GM12878 (cell line): ENCODE data around the gene CLDN15. TPM values are rescaled to one million over a fixed set of nuclear protein-coding genes. Genes with fewer than 3 reads are reported as not detected.
A peak's percentile ranks its signal among the peaks of the same experiment; 100 is the strongest.

Source experiments
- ATAC-seq: fragments of 200-7000 bp; cut with Tn5 transposase; 3 replicates; pipeline ENCODE4 v1.9.1; 2020; ENCODE audit warnings: mild to moderate bottlenecking, moderate library complexity
- BruUV-seq: library from RNA; stranded (reverse); fragments of 400-500 nt; replicated peaks from 2 replicates; lab custom pipeline; 2021; lab: Mats Ljungman, UMichigan
- CTCF ChIA-PET: fragments of 300-600 bp; sonication (Branson Sonifier 250); formaldehyde crosslinking; extraction: SDS; loops from one replicate; lab custom pipeline; 2021; ENCODE audit warnings: inconsistent platforms; lab: Yijun Ruan, JAX
- POLR2A ChIA-PET: fragments of 350-600 bp; formaldehyde crosslinking; extraction: SDS; loops from one replicate; lab custom pipeline; 2021; ENCODE audit warnings: inconsistent platforms; lab: Charles Lee
- RAD21 ChIA-PET: fragments of 300-600 bp; sonication (Branson Sonifier 250); formaldehyde crosslinking; loops from one replicate; lab custom pipeline; 2023; ENCODE audit warnings: antibody characterized with exemption; ENCODE audit not compliant: unreplicated experiment; lab: Charles Lee
- SMC1A ChIA-PET: fragments of 300-600 bp; sonication (Branson Sonifier 250); formaldehyde crosslinking; loops from one replicate; lab custom pipeline; 2023; ENCODE audit not compliant: unreplicated experiment, uncharacterized antibody; lab: Charles Lee
- DNase-seq: peaks from one replicate; pipeline ENCODE4 v3.0.0-alpha.2; 2011; ENCODE audit warnings: low read depth, low spot score
- FAIRE-seq: peaks from 3 replicates; lab custom pipeline; 2011; peaks lifted over from hg19 to GRCh38; lab: Jason Lieb, UNC
- H2AFZ ChIP-seq: 2 replicates; pipeline ENCODE4 v1.6.0; 2011; ENCODE audit warnings: low read depth, low read length, control low read depth; ENCODE audit not compliant: control insufficient read depth
- H3K27ac ChIP-seq: 2 replicates; pipeline ENCODE4 v1.5.1; 2011; ENCODE audit warnings: control low read depth; ENCODE audit not compliant: control insufficient read depth, insufficient read depth
- H3K27me3 ChIP-seq, 2 experiments: replicated peaks in 1 of 2; 2 replicates each; pipeline versions ENCODE4 v1.6.0 to v1.6.1; 2011; ENCODE audit warnings: low read length in 1 of 2; ENCODE audit not compliant: control insufficient read depth in 2 of 2, insufficient read depth in 2 of 2
- H3K36me3 ChIP-seq, 2 experiments: 2 replicates each; pipeline ENCODE4 v1.5.1; 2011; ENCODE audit warnings: low read length in 1 of 2; ENCODE audit not compliant: control insufficient read depth in 2 of 2, insufficient read depth in 2 of 2
- H3K4me1 ChIP-seq: 2 replicates; pipeline ENCODE4 v1.6.1; 2011; ENCODE audit warnings: mild to moderate bottlenecking, low read length, moderate library complexity, mixed read lengths; ENCODE audit not compliant: control insufficient read depth, insufficient read depth
- H3K4me2 ChIP-seq: 2 replicates; pipeline ENCODE4 v1.6.0; 2011; ENCODE audit warnings: control low read depth; ENCODE audit not compliant: control insufficient read depth, insufficient read depth
- H3K4me3 ChIP-seq: fragments of 200-600 bp; sonication (generic); 2 replicates; pipeline ENCODE4 v1.5.1; 2016
- H3K79me2 ChIP-seq: 2 replicates; pipeline ENCODE4 v1.6.0; 2011; ENCODE audit warnings: low read length; ENCODE audit not compliant: control insufficient read depth, insufficient read depth
- H3K9ac ChIP-seq: 2 replicates; pipeline ENCODE4 v1.8.0; 2011; ENCODE audit warnings: low read length, control low read depth, mixed read lengths; ENCODE audit not compliant: control insufficient read depth, insufficient read depth
- H3K9me3 ChIP-seq: replicated peaks from 3 replicates; pipeline ENCODE4 v1.5.1; 2011; ENCODE audit warnings: mild to moderate bottlenecking, low read length; ENCODE audit not compliant: control insufficient read depth, insufficient read depth
- H4K20me1 ChIP-seq: 2 replicates; pipeline ENCODE4 v1.6.0; 2011; ENCODE audit not compliant: control insufficient read depth, insufficient read depth
- ASH2L ChIP-seq: fragments of 300-600, 200-600 bp; sonication (generic); IDR thresholded peaks from 2 replicates; pipeline ENCODE4 v1.6.1; 2017; ENCODE audit warnings: low read depth, mild to moderate bottlenecking, borderline replicate concordance
- BHLHE40 ChIP-seq, 2 experiments: fragments of 450-650 bp in 1 of 2; IDR thresholded peaks; 2 replicates each; pipeline ENCODE4 v1.6.1; 2011 to 2017; ENCODE audit warnings: low read depth in 2 of 2, borderline replicate concordance in 1 of 2, improper control_type of control experiment in 1 of 2, low read length in 1 of 2, mild to moderate bottlenecking in 1 of 2
- CBX5 ChIP-seq: sonication (generic); IDR thresholded peaks from 2 replicates; pipeline ENCODE4 v1.6.1; 2016; ENCODE audit warnings: low read depth, moderate library complexity, mild to moderate bottlenecking, inconsistent platforms
- KDM1A ChIP-seq: fragments of 200-600 bp; sonication (generic); IDR thresholded peaks from 2 replicates; pipeline ENCODE4 v1.6.1; 2016; ENCODE audit warnings: borderline replicate concordance
- TAF1 ChIP-seq: IDR thresholded peaks from 2 replicates; pipeline ENCODE4 v1.6.1; 2011; ENCODE audit warnings: mild to moderate bottlenecking, low read depth, low read length, borderline replicate concordance
- WGBS: methylation state at CpG from one replicate; pipeline ENCODE4 v1.1.6; 2016; ENCODE audit warnings: low lambda C conversion rate; ENCODE audit not compliant: insufficient replicate concordance, insufficient coverage; ENCODE audit errors: missing lambda C conversion rate; 5-methylcytosine and 5-hydroxymethylcytosine counted together
- in situ Hi-C: fragments of 300-500 bp; cut with MboI; formaldehyde crosslinking; loops from 9 replicates; pipeline ENCODE4 v1.14.3; 2018; ENCODE audit warnings: mixed read lengths
- intact Hi-C: fragments of 100-400 bp; cut with micrococcal nuclease; formaldehyde crosslinking; loops from one replicate; pipeline ENCODE4 v1.14.2; 2022; ENCODE audit not compliant: unreplicated experiment
- polyA plus RNA-seq, 11 experiments: library from polyadenylated mRNA; depleted of rRNA in 4 of 11; unstranded in 6 of 11; stranded (reverse) in 5 of 11; fragments of >200 nt; fragmentation: Nextera tagmentation in 4 of 11; fragmentation: Illumina TruSeq in 1 of 11; extraction: Ambion mirVana in 4 of 11; extraction: Trizol in 1 of 11; gene quantifications; 1 replicate in 1 of 11; 2 replicates in 10 of 11; pipeline versions ENCODE4 v1.2.1 to v1.2.3, GENCODE V29; 2011 to 2016; ENCODE audit warnings: inconsistent platforms in 2 of 11, missing spikeins in 2 of 11, low read depth in 1 of 11
- total RNA-seq, 4 experiments: library from RNA; depleted of rRNA in 3 of 4; stranded (reverse); fragments of >200 nt in 3 of 4; fragmentation: Illumina TruSeq in 1 of 4; extraction: Trizol in 1 of 4; gene quantifications; 2 replicates each; pipeline versions ENCODE4 v1.2.1 to v1.2.3, GENCODE V29; 2013 to 2021

The CLDN15 gene
- total and polyA plus RNA-seq, 10 of the 15 experiments (the other 5 are each of a cell fraction or from before 2014, with no cell fraction given): 0.47 to 15.0 (median 6.6) TPM

DNA sequence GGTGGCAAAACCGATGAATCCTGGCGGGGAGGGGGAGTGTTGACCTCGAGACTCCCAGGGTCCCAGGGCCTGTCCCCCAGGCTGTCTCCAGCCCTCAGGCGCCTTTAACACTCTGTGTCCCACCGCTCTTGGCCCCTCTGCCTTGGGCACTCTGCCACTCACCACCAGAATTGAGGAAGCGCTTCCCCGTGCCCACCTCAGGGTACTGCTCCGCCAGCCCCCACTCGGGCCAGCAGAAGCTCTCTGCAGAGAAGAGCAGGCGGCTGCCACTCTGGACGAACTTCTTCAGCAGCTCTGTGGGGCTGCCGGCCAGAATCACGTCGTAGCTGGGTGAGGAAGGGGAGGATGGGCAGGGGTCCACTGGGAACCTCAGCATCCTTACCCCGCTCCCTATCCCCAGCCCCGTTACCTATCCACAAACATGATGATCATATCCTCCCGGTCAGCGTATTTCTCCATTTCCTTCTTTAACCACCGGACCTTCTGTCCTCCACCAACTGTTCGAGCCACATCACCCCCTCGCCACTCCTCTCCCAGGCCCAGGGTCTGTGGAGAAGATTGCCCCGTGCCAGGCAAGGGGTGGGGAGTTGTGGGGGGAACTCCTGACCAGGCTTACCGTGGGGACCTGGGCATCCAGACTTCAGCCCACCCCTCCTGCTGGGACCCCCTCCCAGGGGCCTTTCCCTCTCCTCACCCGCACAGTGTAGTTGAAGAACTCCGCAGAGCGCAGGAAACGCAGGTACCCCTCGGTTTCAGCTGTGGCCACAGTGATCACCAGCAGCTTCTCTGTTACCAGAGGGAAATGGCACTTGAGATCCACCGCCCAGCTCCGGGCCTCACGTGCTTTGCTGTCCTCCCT lies 21.4 kb downstream of the CLDN15 start:
- Histone ChIP-seq H2AFZ (peak overlapping the region; percentile 93), H3K27me3 (no peaks in the 10 kb centered on the region), H3K27ac (peak overlapping the region; percentile 88), H3K4me2 (peak overlapping the region; percentile 89), H3K4me3 (peak overlapping the region; percentile 88), H3K79me2 (peaks cover 30% of the 10 kb centered on the region), H4K20me1 (no peaks in the 10 kb centered on the region), H3K4me1 (peaks cover 5% of the 10 kb centered on the region), H3K36me3 (no peaks in the 10 kb centered on the region; a peak in 1 of 4 replicates), H3K9ac (peak overlapping the region; percentile 75), H3K9me3 (no peaks in the 10 kb centered on the region)
- CTCF ChIA-PET: interaction anchor here (1.0 to 3.4 kb wide), 9 partner anchors 16 to 139 kb away, joined by 3 to 63 read pairs (median 9); partner anchors contain the start of genes FIS1 and MOGAT3
- peak; percentile 10 for ATAC-seq
- POLR2A ChIA-PET: no interaction called here
- RAD21 ChIA-PET: interaction anchor here (0.6 to 3.9 kb wide), 6 partner anchors 22 to 198 kb away, joined by 3 to 37 read pairs (median 8); partner anchors contain the start of gene FIS1
- peak; percentile 54 for FAIRE-seq
- no peak for DNase-seq
- SMC1A ChIA-PET: interaction anchor here (0.6 to 3.6 kb wide), 5 partner anchors 13 to 344 kb away, joined by 3 to 19 read pairs (median 4); partner anchors contain the start of gene FIS1
- peak in 1 of 2 experiments; percentile 65; a peak in 3 of 4 replicates for TF ChIP-seq BHLHE40 (IDR thresholded peaks at IDR 0.05; ENCODE audit: borderline replicate concordance in 1 of 2, low read depth in 2 of 2, low read length in 1 of 2)
- no peak for TF ChIP-seq CBX5
- 70% methylated on average over 31 of the region's 31 CpGs for whole genome bisulfite sequencing
- intact Hi-C loops (no loop called here), in situ Hi-C loops (no loop called here)
- BruUV-seq: TSS peak; percentile 76

DNA sequence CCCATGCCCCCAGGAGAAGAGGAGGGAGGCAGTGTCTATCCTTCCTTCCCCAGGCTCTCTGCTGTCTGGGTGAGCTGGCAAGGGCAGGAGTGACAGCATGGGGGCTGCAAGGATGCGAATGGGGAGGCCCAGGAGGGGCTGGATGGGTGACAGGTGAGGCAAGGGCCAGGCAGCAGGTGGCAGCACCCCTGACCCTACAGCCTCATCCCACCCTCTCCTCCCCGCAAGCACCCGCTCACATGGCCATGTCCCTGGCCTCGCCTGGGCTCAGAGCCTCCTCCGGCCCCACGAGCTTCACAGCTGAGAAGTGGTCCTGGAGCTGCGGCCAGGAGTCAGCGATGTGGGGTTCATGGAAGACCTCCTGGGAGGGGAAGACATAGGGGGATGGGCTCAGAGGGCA lies 25.6 kb downstream of the CLDN15 start:
- CTCF ChIA-PET: no interaction called here
- Histone ChIP-seq H2AFZ (no peak overlapping the region), H4K20me1 (no peaks in the 10 kb centered on the region)
- POLR2A ChIA-PET: no interaction called here
- no peak for TF ChIP-seq KDM1A
- TF ChIP-seq TAF1: no peak
- TF ChIP-seq ASH2L: no peak
- TF ChIP-seq, all 136 proteins: peak for 0
- no TSS peak for BruUV-seq
- no peak for FAIRE-seq
- H3K27ac ChIP-seq: no peak overlapping the region
- no peak overlapping the region for H3K4me3 ChIP-seq
- intact Hi-C loops: no loop called here
- RAD21 ChIA-PET: no interaction called here
- DNase-seq: no peak
- H3K27me3 ChIP-seq: no peaks in the 10 kb centered on the region
- ATAC-seq: no peak
- WGBS: 94% methylated on average over 7 of the region's 8 CpGs
- H3K9ac ChIP-seq: no peak overlapping the region
- SMC1A ChIA-PET: no interaction called here
- H3K4me2 ChIP-seq: no peak overlapping the region
- H3K36me3 ChIP-seq: peaks cover 0 to 3% of the 10 kb centered on the region in 2 experiments; a peak in 2 of 4 replicates
- no peaks in the 10 kb centered on the region for H3K9me3 ChIP-seq
- in situ Hi-C loops: no loop called here
- peaks cover 5% of the 10 kb centered on the region for H3K4me1 ChIP-seq
- H3K79me2 ChIP-seq: peaks cover 14% of the 10 kb centered on the region
